Activated CD4-positive, alpha-beta T cell treated with anti-CD3 and anti-CD28 coated beads for 1 hour (primary cell): ENCODE data around the gene TXNDC15.
"Not testable (repeated sequence)": the region's sequence is repeated elsewhere in the genome, so short reads cannot be mapped to it uniquely, and the experiment has no call there.

ENCODE experiments used
- DNase-seq: peaks from one replicate; pipeline ENCODE4 v3.0.0-alpha.2; 2020

TXNDC15 gene, protein sequence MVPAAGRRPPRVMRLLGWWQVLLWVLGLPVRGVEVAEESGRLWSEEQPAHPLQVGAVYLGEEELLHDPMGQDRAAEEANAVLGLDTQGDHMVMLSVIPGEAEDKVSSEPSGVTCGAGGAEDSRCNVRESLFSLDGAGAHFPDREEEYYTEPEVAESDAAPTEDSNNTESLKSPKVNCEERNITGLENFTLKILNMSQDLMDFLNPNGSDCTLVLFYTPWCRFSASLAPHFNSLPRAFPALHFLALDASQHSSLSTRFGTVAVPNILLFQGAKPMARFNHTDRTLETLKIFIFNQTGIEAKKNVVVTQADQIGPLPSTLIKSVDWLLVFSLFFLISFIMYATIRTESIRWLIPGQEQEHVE

DNA sequence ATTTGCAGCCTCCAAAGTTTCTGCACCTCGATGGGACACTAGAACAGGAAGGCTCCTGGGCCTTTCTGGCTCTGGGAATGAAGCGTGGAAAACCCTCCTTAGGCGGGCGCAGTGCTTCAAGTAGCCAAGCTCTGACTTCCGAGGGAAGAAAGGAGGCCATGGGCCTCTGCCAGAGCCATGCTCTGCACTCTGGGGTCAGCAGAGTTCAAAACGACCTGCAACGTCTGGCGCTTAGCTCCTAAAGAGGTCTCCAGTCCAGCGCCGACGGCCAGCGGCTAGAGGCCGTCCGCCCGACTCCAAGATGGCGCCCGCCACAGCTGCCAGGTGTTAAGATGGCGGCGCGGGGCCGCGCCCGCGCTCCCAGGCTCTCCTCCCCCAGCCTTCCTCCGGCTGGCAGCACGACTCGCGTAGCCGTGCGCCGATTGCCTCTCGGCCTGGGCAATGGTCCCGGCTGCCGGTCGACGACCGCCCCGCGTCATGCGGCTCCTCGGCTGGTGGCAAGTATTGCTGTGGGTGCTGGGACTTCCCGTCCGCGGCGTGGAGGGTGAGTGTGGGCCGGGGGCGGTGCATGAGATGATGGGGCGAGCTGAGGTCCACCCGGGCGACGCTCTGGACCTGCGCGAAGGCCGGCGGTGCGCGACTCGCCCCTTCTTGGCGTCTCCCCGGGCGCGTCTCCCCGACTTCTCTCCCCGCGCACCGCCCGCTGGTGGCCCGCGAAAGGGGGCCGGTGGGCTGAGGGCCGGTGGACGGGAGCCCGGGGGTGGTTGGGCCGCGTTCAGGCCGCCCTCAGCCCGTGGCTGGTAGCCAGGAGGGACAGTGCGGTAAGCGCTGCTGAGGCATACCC is at the start of gene TXNDC15:
Gene TXNDC15, plus strand, starts transcription at position 385 of the 844 bp plus-strand sequence. Its CDS starts 57 bp downstream, at position 442.
- peak; percentile 69 for DNase-seq

DNA sequence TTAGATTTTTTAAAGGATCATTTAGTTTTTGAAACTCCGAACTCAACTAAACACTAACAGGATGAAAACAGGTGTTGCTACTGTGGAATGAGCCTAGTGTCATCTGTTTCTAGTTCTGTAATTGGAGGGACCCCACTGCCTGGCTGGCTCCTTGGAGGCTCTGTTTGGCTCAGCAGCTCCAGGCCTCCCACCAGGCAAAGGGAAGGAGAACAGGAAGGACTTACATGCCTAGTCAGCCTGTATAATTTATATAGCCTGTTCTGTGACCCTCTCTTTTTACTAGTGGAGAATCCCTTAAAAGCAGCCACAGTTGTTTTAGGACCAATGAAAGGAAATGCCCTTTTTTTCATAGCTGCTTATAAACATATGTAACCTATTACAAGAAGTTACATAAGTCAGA is 49.5 kb upstream of the TXNDC15 start:
- no peak for DNase-seq

DNA sequence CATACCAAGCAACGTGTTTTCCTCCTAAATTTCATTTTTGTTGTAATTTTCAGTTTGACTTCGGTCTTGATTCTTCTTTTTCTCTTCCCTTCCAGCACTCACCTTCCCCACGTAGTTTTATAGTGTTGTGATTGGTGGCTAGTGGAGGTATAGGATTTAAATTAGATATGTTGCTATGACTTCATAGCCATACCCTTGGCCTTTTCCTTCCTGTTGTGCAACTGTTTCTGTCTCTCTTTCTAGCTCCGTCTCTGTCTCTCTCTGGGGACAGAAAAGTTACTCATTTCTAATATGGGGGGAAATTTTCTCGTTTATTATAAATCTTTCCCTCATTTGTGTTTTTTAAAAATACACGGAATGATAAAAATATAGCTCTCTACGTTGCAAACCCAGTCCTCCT is 49.0 kb upstream of the TXNDC15 start:
- DNase-seq = no peak

DNA sequence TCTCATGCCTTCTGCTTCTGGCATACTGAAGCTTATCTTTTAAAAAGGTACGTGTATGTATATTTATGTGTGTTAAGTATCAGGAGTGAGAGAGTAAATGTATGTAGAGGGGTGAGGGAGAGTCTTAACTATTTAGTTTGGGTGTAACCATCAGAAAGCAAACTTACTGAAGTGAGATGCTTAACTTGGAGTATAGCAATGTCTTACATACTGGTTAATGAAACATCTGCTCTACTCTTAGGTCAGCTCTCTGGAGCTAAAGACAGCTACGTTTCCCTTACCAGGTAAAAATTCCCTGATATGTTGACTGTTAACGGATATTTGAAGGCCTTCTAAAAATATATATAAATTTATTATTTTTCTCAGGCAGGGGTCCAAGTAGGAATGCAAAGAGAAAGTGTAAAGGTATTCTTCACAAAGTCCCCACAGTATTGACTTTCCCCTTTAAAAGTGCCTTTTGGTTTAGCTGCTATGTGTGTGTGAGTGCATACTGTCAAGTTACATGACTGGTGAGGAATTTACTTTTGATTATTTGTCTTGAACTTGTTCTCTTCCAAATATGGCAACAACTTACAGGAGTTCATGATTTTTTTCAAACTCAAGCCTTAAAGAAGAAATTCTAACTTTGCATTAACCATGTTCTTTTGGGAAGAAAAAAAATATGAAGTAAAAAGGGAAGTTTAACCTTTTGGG is 40.7 kb upstream of the TXNDC15 start:
- no peak for DNase-seq

DNA sequence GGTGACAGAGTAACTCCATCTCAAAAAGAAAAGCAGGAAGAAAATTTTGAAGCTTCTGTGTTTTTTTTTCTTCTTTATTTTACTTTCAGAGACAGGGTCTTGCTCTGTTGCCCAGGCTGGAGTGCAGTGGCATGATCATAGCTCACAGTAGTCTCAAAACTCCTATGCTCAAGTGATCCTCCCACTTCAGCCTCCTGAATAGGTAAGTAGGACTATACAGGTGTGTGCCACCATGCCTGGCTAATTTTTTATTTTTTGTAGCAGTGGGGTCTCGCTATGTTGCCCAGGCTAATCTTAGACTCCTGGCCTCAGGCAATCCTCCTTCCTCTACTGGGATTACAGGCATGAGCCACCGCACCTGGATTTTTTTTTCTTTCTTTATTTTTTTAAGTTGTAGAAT is 38.5 kb upstream of the TXNDC15 start:
- DNase-seq = no peak

DNA sequence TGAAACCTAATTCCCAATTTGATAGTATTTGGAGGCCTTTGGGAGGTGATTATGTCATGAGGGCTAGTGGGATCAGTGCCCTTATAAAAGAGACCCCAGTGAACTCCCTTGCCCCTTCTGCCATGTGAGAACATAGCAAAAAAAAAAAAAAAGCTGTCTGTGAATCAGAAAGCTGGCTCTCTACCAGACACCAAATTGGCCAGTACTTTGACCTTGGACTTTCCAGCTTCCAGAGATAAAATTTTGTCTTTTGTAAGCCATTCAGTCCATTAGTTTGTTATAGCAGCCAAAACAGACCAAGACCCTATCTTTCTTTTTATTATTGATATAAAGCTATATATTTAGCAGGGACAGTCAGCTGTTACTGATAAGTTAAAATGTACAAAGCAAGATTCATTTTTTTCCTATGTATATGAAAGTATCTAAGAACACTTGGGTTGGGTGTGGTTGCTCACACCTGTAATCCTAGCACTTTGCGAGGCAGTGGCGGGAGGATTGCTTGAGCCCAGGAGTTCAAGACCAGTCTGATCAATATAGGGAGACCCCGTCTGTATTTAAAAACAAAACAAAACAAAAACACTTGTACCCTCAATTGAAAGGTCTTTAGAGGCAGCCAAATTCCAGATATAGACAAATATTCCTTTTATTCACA is 36.5 kb upstream of the TXNDC15 start:
- DNase-seq = no peak

DNA sequence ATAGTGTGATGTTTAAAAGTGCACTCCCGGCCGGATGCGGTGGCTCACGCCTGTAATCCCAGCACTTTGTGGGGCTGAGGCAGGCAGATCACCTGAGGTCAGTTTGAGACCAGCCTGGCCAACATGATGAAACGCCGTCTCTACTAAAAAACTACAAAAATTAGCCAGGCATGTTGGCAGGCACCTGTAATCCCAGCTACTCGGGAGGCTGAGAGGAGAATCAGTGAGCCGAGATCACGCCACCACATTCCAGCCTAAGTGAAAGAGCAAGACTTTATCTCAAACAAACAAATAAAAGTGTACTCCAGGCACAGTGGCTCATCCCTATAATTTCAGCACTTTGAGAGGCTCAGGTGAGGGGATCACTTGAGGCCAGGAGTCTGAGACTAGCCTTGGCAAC is 35.8 kb upstream of the TXNDC15 start:
- DNase-seq = not testable (repeated sequence)

DNA sequence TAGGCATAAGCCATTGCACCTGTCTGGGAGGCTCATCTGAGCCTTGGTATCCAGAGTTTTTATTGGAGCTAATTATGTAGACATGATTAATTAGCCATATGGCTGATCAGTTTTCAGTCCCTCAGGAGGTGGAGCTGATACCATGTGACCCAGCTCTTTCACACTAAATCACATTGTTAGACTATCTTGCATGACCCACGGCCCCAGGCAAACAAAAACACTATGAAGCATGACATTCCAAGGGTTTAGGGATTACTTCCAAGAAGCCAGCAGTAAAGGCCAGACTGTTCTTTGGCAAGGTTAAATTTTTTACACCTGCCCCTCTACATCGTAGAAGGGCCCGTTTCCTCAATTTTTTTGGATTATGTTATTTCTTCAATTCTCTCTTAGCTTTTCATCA is 33.4 kb upstream of the TXNDC15 start:
- DNase-seq = no peak

DNA sequence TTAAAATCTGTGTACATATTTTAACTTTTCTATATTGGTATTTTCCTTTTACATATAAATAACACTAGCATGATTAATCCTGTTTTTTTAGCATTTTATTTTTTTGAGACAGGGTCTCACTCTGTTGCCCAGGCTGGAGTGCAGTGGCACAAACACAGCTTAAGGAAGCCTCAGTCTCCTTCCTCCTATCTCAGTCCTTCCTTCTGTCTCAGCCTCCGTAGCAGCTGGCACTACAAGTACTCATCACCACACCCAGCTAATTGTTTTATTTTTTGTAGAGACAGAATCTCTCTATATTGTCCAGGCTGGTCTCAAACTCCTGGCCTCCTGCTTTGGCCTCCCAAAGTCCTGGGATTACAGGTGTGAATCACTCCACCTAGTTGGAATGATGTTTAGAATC is 29.9 kb upstream of the TXNDC15 start:
- no peak for DNase-seq

DNA sequence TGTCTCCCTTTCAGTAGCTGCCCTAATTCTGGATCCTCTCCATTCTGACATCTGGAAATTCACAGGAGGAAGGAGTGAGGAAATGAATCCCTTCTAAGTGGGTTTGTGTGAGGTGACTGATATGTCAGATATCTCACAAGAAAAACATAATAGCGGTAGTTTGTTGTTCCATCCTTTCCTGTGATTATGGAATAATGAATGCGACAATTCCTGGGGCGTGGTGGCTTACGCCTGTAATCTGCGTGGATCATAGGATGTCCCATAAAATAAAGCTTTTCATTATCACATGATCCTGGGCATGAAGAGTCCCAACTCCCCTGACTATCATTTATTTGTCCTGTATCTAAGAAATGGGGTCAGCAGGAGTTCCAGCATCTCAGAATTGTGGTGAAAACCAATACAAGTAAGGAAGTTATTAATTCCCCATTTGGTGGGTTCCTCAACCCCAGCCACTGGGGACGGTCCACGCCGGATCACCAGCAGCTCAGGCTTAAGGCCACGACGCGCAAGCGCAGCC is 28.8 kb upstream of the TXNDC15 start:
- no peak for DNase-seq

DNA sequence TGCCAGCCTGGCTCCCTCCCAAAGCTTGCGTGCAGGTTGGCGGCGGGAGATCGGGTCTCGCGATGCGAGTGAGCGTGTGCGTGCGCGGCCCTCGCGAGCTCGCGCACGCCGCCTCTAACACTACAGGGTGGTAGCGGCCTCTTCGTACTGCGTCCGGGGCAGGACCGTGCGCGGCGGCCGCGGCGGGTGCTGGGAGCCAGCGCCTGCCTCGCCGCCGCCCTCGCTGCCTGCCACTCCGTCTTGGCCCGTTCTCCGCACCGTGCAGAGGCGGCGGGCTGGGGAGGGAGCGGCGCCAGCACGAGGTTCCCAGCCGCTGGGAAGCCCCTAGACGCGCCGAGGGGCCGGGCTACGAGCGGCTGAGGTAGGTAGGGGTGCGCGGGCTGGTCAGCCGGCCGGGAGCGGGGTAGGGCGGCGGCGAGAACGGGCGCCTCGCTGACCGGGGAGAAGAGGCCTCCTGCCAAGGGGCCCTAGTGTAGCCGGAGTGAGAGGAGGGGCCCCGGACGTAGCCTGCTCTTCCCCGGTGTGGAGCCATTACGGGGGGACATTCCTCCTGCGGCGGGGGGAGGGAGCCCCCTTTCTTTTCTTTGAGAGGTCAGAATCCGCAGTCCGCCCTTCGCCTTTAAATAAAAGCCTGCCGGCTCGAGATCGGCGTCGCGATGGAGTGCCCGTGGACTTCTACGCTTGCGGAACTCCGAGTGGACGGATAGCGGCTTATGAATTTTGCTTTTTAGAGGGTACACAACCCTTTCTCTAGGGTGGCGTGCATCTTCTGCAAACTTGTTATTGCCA is 28.1 kb upstream of the TXNDC15 start, which contains the start of gene C5orf24:
Gene C5orf24, plus strand, starts transcription at position 117 of the 789 bp plus-strand sequence. CDS start 8,933 bp downstream, outside the sequence.
- peak; percentile 87 for DNase-seq

DNA sequence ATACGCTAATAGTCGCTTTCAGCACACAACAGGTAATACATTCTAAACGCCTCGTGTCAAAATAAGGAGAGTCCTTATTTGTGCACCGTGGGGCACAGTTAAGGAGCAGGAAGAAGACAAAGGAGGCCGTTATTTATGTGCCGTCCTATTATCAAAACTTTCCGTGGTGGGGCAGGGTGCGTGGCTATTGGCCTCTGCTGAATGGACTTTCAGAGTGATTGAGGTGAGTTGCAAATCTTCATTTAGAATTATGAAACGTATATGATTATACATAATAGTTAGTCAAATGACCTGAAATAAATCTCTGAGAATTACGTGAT is 27.6 kb upstream of the TXNDC15 start:
- DNase-seq = no peak

DNA sequence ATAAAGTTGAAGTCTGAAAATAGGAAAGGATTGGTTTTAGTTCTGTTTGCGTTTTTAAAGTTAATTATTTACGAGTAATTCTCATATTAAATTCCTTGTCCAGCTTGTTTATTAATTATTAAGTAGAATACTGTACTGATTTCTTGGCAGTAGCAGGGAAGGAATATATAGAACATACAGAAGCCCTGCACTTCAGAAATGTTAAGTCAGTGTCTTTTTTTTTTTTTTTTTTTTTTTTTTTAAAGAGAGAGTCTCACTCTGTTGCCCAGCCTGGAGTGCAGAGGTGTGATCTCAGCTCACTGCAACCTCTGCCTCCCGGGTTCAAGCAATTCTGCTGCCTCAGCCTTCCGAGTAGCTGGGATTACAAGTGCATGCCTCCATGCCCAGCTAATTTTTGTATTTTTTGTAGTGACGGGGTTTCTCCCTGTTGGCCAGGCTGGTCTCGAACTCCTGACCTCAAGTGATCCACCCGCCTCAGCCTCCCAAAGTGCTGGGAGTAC is 24.7 kb upstream of the TXNDC15 start:
- DNase-seq = not testable (repeated sequence)

DNA sequence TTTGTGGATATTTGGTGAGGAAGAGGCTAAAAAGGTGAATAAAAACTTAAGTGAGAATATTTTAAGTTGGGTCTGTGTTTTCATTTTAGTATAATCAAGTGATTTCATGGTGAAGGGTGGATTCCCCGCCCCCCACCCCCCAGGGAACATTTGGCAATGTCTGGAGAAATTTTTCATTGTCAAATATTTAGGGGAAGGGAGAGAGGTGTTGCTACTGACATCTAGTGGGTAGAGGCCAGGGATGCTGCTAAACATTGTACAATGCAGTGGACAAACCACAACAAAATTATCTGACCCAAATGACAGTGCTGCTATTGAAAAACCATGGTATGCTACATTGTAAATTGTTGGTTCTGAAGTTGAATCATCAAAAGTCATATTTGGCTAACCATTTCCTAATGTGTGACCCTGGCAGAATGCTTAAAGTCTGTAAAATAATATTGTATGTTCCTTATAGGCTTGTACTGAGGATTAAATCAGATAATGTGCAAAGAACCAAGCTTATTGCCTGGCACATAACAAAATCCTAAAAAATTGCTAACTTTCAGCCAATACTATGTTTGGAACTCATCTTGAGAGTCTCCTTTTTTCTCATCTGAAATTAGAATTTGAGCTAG is 22.8 kb upstream of the TXNDC15 start:
- DNase-seq = no peak

DNA sequence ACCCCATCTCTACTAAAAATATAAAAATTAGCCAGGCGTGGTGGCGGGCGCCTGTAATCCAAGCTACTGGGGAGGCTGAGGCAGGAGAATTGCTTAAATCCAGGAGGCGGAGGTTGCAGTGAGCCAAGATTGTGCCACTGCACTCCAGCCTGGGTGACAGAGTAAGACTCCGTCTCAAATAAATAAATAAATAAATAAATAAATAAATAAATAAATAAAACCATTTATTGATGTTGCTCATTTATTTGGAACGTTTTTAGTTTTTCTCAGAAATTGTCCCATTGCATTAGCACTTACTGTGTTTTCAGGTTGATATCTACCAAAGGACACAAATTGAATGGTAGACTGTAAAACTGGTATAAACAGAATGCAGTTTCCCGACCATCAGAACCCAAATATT is 17.7 kb upstream of the TXNDC15 start:
- not testable (repeated sequence) for DNase-seq

DNA sequence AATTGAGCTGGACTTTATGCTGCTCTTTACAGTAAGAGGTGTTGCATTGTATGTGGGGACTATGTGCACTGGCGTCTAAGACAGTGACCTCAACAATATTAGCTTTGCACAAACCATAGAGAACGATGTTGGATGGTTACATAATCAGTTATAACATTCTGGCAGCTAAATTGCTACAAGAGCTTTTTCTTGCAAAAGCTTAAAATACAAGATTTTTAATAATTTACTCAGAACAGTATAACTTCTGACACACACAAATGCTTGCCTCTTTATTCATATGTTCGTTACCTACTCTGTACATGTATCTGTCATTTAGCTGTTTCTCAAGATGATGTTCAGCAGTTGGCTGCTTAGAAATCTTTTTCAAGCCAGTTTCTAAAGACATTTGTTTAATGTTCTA is 16.8 kb upstream of the TXNDC15 start:
- no peak for DNase-seq

DNA sequence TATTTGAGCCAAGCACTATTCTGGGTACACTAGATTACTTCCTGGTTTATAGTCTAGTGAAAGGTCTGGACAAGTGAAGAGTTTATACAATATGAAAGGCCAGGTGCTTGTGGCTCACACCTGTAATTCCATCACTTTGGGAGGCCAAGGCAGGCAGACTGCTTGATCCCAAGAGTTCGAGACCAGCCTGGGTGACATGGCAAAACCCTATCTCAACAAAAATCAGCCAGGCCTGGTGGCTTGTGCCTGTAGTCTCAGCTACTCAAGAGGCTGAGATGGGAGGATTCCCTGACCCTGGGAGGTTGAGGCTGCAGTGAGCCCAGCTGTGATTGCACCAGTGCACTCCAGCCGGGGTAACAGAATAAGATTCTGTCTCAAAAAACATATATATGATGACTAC is 9.5 kb upstream of the TXNDC15 start:
- no peak for DNase-seq

DNA sequence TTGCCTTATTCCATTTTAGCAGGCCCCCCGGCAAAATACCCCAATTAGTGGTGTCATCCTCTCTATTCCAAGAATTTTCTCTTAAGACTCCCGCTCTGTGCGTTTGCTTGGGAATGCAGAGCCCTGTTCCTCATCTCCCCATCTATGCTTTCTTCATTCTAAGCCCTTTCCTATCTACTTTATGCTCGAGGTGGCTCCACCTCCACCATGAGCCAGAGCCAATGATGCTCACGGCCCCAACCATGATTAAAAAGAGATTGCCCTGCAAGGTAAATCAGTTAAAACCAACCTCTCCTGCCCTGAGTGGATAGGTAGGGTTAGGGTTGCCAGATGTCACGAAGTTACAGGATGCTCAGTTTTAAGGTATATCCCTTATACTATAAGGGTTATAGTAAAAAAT is 677 bp upstream of the TXNDC15 start:
- no peak for DNase-seq

DNA sequence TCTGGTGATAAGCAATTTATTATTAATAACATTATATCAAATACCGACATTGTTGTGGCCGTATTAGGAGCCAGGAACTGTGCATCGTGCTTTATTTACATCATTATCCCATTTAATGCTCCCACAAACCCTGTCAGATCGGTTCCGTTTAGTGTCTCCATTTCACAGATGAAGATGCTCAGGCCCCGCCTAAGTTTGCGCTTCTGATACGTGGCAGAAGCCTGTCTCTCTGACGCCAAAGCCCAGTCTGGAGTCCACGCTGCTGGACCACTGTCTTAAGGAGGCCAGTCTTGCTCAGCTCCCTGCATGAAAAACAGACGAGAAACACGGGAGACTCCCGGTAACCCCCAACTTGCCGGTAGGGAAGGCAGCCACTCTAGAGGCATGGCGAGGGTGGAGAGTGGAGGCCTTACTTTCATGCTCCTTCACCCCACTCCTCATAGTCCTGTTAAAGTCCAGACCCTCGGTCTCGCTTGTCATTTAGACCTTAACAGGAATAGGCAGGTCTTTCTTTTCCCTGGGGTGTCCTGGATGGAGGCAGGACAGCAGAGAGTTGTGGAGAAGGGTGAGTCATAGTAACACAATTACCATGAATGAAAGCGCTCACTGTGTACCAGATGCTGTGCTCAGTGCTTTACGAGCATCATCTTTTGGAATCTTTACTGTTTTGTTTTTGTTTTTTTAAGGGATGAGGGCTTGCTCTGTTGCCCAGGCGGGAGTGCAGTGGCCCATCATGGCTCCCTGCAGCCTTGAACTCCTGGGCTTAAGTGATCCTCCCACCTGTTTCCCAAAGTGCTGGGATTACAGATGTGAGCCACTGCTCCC is 872 bp downstream of the TXNDC15 start:
- DNase-seq = no peak

DNA sequence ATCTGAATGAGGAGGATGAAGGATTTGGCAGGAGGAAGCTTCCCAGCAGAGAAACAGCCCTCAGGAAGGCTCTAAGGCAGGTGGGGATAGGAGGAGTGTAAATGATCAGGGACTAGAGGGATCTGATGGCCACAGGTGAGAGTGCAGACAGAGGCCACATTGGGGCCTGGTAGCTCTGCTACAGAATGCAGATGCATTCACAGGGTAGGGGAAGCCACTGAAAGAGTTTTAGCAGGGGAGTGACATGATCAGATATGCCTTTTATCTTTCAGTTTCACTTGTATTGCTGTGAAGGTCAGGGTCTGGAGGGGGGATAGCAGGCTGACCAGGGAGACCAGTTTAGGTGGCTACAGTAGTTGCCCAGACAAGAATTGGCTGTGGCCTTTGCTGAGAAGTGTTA is 3.0 kb downstream of the TXNDC15 start:
- no peak for DNase-seq
